H1 (cell line): ENCODE results near the gene WIPF3. TPM values are rescaled to one million over a fixed set of nuclear protein-coding genes. Genes with fewer than 3 reads are reported as not detected.

Experiments used
- CTCF ChIA-PET: fragments of 300-600 bp; sonication (Branson Sonifier 250); formaldehyde crosslinking; loops from one replicate; lab custom pipeline; 2021; ENCODE audit not compliant: partially characterized antibody; lab: Charles Lee
- POLR2A ChIA-PET: fragments of 300-600 bp; sonication (Branson Sonifier 250); formaldehyde crosslinking; loops from one replicate; lab custom pipeline; 2021; ENCODE audit warnings: inconsistent platforms; ENCODE audit not compliant: partially characterized antibody; lab: Charles Lee
- DNase-seq, 2 experiments: peaks; one replicate each; pipeline versions ENCODE4 v3.0.0 to v3.0.0-alpha.2; 2010 to 2022; ENCODE audit warnings: low spot score in 2 of 2, low read depth in 1 of 2, mixed read lengths in 1 of 2
- FAIRE-seq: peaks from 2 replicates; lab custom pipeline; 2011; peaks lifted over from hg19 to GRCh38; lab: Jason Lieb, UNC
- H2AFZ ChIP-seq: 2 replicates; pipeline ENCODE4 v1.8.1; 2012; ENCODE audit warnings: low read length, inconsistent platforms
- H2AK5ac ChIP-seq: 2 replicates; pipeline ENCODE4 v1.6.1; 2013; ENCODE audit warnings: low read depth, low read length
- H2BK120ac ChIP-seq: replicated peaks from 2 replicates; pipeline ENCODE3; 2013; ENCODE audit warnings: low read depth, low read length, inconsistent platforms
- H2BK12ac ChIP-seq: 2 replicates; pipeline ENCODE4 v1.6.1; 2013; ENCODE audit warnings: low read depth, low read length
- H2BK15ac ChIP-seq: 2 replicates; pipeline ENCODE4 v1.6.1; 2013; ENCODE audit warnings: low read length
- H2BK20ac ChIP-seq: 2 replicates; pipeline ENCODE4 v1.6.1; 2013; ENCODE audit warnings: low read length
- H2BK5ac ChIP-seq: 2 replicates; pipeline ENCODE4 v1.6.1; 2013; ENCODE audit warnings: low read depth, low read length
- H3K14ac ChIP-seq: 2 replicates; pipeline ENCODE4 v1.6.1; 2013; ENCODE audit warnings: inconsistent platforms; ENCODE audit not compliant: insufficient read length
- H3K18ac ChIP-seq: 2 replicates; pipeline ENCODE4 v1.6.1; 2013; ENCODE audit warnings: low read length; ENCODE audit errors: extremely low read depth
- H3K23ac ChIP-seq: 2 replicates; pipeline ENCODE4 v1.6.1; 2013; ENCODE audit warnings: inconsistent platforms; ENCODE audit not compliant: insufficient read length
- H3K23me2 ChIP-seq: 2 replicates; pipeline ENCODE4 v1.6.1; 2013; ENCODE audit warnings: low read depth, low read length
- H3K27ac ChIP-seq: 2 replicates; pipeline ENCODE4 v1.6.1; 2011; ENCODE audit warnings: low read depth, low read length, inconsistent platforms
- H3K27me3 ChIP-seq, 4 experiments: replicated peaks in 1 of 4; 1 replicate in 1 of 4; 2 replicates in 3 of 4; pipeline versions ENCODE4 v1.6.1 to v1.8.1; 2011 to 2013; ENCODE audit warnings: low read length in 3 of 4, mild to moderate bottlenecking in 3 of 4, inconsistent platforms in 2 of 4, mixed read lengths in 2 of 4, moderate library complexity in 1 of 4; ENCODE audit not compliant: control insufficient read depth in 3 of 4, insufficient read depth in 3 of 4; ENCODE audit errors: extremely low read depth in 1 of 4
- H3K36me3 ChIP-seq, 4 experiments: 2 replicates each; pipeline versions ENCODE4 v1.6.1 to v1.8.1; 2011 to 2013; ENCODE audit warnings: mild to moderate bottlenecking in 4 of 4, low read length in 3 of 4, moderate library complexity in 2 of 4, control low read depth in 1 of 4, inconsistent platforms in 1 of 4; ENCODE audit not compliant: insufficient read depth in 4 of 4, control insufficient read depth in 2 of 4
- H3K4ac ChIP-seq: replicated peaks from 2 replicates; pipeline ENCODE3; 2013; ENCODE audit warnings: low read length, low read depth, mixed read lengths, inconsistent platforms; ENCODE audit not compliant: insufficient read length
- H3K4me1 ChIP-seq, 4 experiments: replicated peaks in 1 of 4; 1 replicate in 1 of 4; 2 replicates in 3 of 4; pipeline versions ENCODE4 v1.6.1 to v1.8.1; 2011 to 2013; ENCODE audit warnings: low read length in 3 of 4, inconsistent platforms in 2 of 4, mixed read lengths in 1 of 4; ENCODE audit not compliant: insufficient read depth in 4 of 4, control insufficient read depth in 3 of 4
- H3K4me2 ChIP-seq, 2 experiments: 2 replicates each; pipeline versions ENCODE4 v1.6.1 to v1.8.1; 2011 to 2013; ENCODE audit warnings: low read depth in 2 of 2, low read length in 2 of 2, control low read depth in 1 of 2, inconsistent platforms in 1 of 2, mild to moderate bottlenecking in 1 of 2; ENCODE audit not compliant: insufficient read depth in 1 of 2
- H3K4me3 ChIP-seq, 4 experiments: fragments of 200-600, 300-600 bp in 1 of 4; sonication (generic), shearing (Covaris generic), sonication (Bioruptor Twin) in 1 of 4; 2 replicates each; pipeline versions ENCODE4 v1.5.1 to v1.8.1; 2011 to 2016; ENCODE audit warnings: low read length in 4 of 4, low read depth in 3 of 4, control low read depth in 2 of 4, inconsistent platforms in 2 of 4, mild to moderate bottlenecking in 2 of 4, mixed read lengths in 1 of 4, moderate library complexity in 1 of 4; ENCODE audit not compliant: insufficient read depth in 2 of 4; ENCODE audit errors: extremely low read depth in 1 of 4
- H3K56ac ChIP-seq: replicated peaks from 2 replicates; pipeline ENCODE3; 2013; ENCODE audit warnings: low read depth, mild to moderate bottlenecking, mixed read lengths, low read length, inconsistent platforms; ENCODE audit not compliant: insufficient read length
- H3K79me1 ChIP-seq: 2 replicates; pipeline ENCODE4 v1.6.1; 2013; ENCODE audit warnings: low read depth, low read length, control low read depth
- H3K79me2 ChIP-seq, 2 experiments: 2 replicates each; pipeline versions ENCODE4 v1.6.1 to v1.8.1; 2012 to 2013; ENCODE audit warnings: low read length in 2 of 2, mild to moderate bottlenecking in 2 of 2, inconsistent platforms in 1 of 2; ENCODE audit not compliant: insufficient read depth in 2 of 2, control insufficient read depth in 1 of 2
- H3K9ac ChIP-seq, 4 experiments: replicated peaks in 1 of 4; 1 replicate in 1 of 4; 2 replicates in 3 of 4; pipeline versions ENCODE4 v1.6.1 to v1.8.1; 2011 to 2013; ENCODE audit warnings: low read depth in 3 of 4, low read length in 3 of 4, control low read depth in 2 of 4, mild to moderate bottlenecking in 2 of 4, moderate library complexity in 2 of 4, inconsistent platforms in 1 of 4; ENCODE audit errors: extremely low read depth in 1 of 4
- H3K9me3 ChIP-seq, 2 experiments: 2 replicates each; pipeline versions ENCODE4 v1.6.1 to v1.8.1; 2012 to 2013; ENCODE audit warnings: mild to moderate bottlenecking in 2 of 2, moderate library complexity in 2 of 2, control low read depth in 1 of 2, inconsistent platforms in 1 of 2, low read depth in 1 of 2, low read length in 1 of 2, mixed read lengths in 1 of 2; ENCODE audit not compliant: insufficient read depth in 2 of 2
- H4K20me1 ChIP-seq, 2 experiments: replicated peaks in 1 of 2; 2 replicates each; pipeline versions ENCODE3 to v1.8.1; 2011 to 2013; ENCODE audit warnings: inconsistent platforms in 2 of 2, low read length in 2 of 2, mild to moderate bottlenecking in 1 of 2; ENCODE audit not compliant: insufficient read depth in 2 of 2, control insufficient read depth in 1 of 2
- H4K5ac ChIP-seq: 2 replicates; pipeline ENCODE4 v1.6.1; 2013; ENCODE audit warnings: low read length, low read depth, mixed read lengths, inconsistent platforms; ENCODE audit not compliant: insufficient read length
- H4K8ac ChIP-seq: 2 replicates; pipeline ENCODE4 v1.8.0; 2013; ENCODE audit warnings: mild to moderate bottlenecking, moderate library complexity, low read length, inconsistent platforms; ENCODE audit not compliant: insufficient read depth; ENCODE audit errors: extremely low read depth
- H4K91ac ChIP-seq: replicated peaks from 2 replicates; pipeline ENCODE3; 2013; ENCODE audit warnings: low read length, mixed read lengths, inconsistent platforms; ENCODE audit not compliant: insufficient read length
- CBX8 ChIP-seq: fragments of 300-800, 300-1000 bp; sonication (generic); IDR thresholded peaks from 2 replicates; pipeline ENCODE4 v1.7.1; 2016; ENCODE audit warnings: low read depth, low read length, borderline replicate concordance
- EP300 ChIP-seq, 2 experiments: IDR thresholded peaks; 1 replicate in 1 of 2; 2 replicates in 1 of 2; pipeline ENCODE4 v1.6.1; 2011 to 2012; ENCODE audit warnings: low read depth in 2 of 2, low read length in 2 of 2, mild to moderate bottlenecking in 2 of 2, borderline replicate concordance in 1 of 2, inconsistent platforms in 1 of 2, moderate library complexity in 1 of 2
- HDAC2 ChIP-seq, 2 experiments: fragments of 300-600 bp in 1 of 2; sonication (generic) in 1 of 2; IDR thresholded peaks; 2 replicates each; pipeline ENCODE4 v1.6.1; 2011 to 2012; ENCODE audit warnings: low read depth in 2 of 2, low read length in 2 of 2, mild to moderate bottlenecking in 2 of 2, moderate library complexity in 2 of 2, borderline replicate concordance in 1 of 2, inconsistent platforms in 1 of 2
- HDAC6 ChIP-seq: IDR thresholded peaks from one replicate; pipeline ENCODE4 v1.7.1; 2012; ENCODE audit warnings: low read depth, mild to moderate bottlenecking, inconsistent platforms, low read length, moderate library complexity
- RNF2 ChIP-seq: fragments of 200-900, 300-1000 bp; sonication (generic); IDR thresholded peaks from 2 replicates; pipeline ENCODE4 v1.7.1; 2016; ENCODE audit warnings: borderline replicate concordance, low read depth, mild to moderate bottlenecking, antibody characterized with exemption, low read length; ENCODE audit not compliant: poor library complexity, severe bottlenecking; ENCODE audit errors: missing control alignments
- TAF7 ChIP-seq: optimal IDR thresholded peaks from 2 replicates; pipeline ENCODE3; 2011; ENCODE audit warnings: low read depth, mild to moderate bottlenecking, inconsistent platforms, low read length, moderate library complexity, borderline replicate concordance
- TCF12 ChIP-seq: IDR thresholded peaks from 2 replicates; pipeline ENCODE4 v1.6.1; 2011; ENCODE audit warnings: low read depth, mild to moderate bottlenecking, low read length
- TEAD4 ChIP-seq: IDR thresholded peaks from 2 replicates; pipeline ENCODE4 v1.6.1; 2012; ENCODE audit warnings: low read depth, low read length, inconsistent platforms, mixed read lengths
- WGBS, 2 experiments: shearing (Covaris generic) in 1 of 2; methylation state at CpG; one replicate each; pipeline versions ENCODE4 v1.1.6 to v1.1.7; 2013 to 2015; ENCODE audit warnings: low lambda C conversion rate in 2 of 2, mixed read lengths in 2 of 2, inconsistent platforms in 1 of 2, low coverage in 1 of 2, missing lambda C conversion rate in 1 of 2; ENCODE audit not compliant: insufficient replicate concordance in 2 of 2, insufficient coverage in 1 of 2, insufficient read length in 1 of 2; ENCODE audit errors: extremely low coverage in 1 of 2, missing lambda C conversion rate in 1 of 2; 5-methylcytosine and 5-hydroxymethylcytosine counted together
- polyA plus RNA-seq, 7 experiments: library from polyadenylated mRNA; depleted of rRNA in 3 of 7; stranded (reverse) in 5 of 7; unstranded in 2 of 7; fragments of >200 nt in 5 of 7; fragments of 200-250 nt in 2 of 7; gene quantifications; 1 replicate in 5 of 7; 2 replicates in 1 of 7; 4 replicates in 1 of 7; pipeline versions ENCODE4 v1.2.1 to v1.2.3, GENCODE V29; 2011 to 2013; ENCODE audit warnings: missing spikeins in 2 of 7, mixed read lengths in 2 of 7
- total RNA-seq: library from RNA; stranded (reverse); fragmentation: NEBNext Ultra II Directional; extraction: Animal tissue kit (Norgen Biotek cat#: 25700); gene quantifications from 2 replicates; pipeline ENCODE4 v1.2.1, GENCODE V29; 2021

The WIPF3 gene
- total and polyA plus RNA-seq, 2 of the 8 experiments (the other 6 are each of a cell fraction or from before 2014, with no cell fraction given): 5.0 to 12.1 TPM

DNA sequence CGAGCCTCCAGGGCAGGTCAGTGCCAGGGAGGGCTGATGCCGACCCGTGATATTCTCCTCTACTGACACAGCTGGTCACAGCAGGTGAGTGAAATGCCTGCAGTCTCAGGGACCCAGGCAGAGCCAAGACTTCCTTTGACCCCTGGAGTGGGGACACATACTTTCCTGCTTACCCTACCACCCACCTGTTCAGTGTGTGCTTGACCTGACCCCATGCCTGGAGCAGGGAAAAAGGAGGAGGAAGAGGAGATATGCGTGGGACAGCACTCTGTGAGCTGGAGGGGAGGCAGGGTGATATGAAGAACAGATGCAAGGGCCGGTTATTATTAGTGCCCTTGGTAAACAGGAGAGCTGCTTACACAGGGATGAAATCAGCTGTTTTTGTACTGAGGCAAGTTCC is 40.8 kb upstream of the WIPF3 start:
- Histone ChIP-seq H4K5ac (no peak overlapping the region), H2BK20ac (no peak overlapping the region), H3K9ac (no peak overlapping the region), H2BK5ac (no peak overlapping the region), H4K8ac (no peak overlapping the region), H3K4ac (no peak overlapping the region), H2AFZ (no peak overlapping the region), H3K36me3 (no peaks in the 10 kb centered on the region), H2AK5ac (no peak overlapping the region), H3K27me3 (no peaks in the 10 kb centered on the region), H2BK120ac (no peak overlapping the region), H3K23ac (no peak overlapping the region), H3K18ac (no peak overlapping the region), H3K4me3 (no peak overlapping the region), H3K27ac (no peak overlapping the region), H4K91ac (no peak overlapping the region), H3K4me2 (no peak overlapping the region), H2BK15ac (no peak overlapping the region), H2BK12ac (no peak overlapping the region), H3K79me2 (no peaks in the 10 kb centered on the region), H3K23me2 (no peaks in the 10 kb centered on the region), H3K9me3 (no peaks in the 10 kb centered on the region), H3K79me1 (no peaks in the 10 kb centered on the region), H3K14ac (no peak overlapping the region), H4K20me1 (no peaks in the 10 kb centered on the region), H3K56ac (no peak overlapping the region), H3K4me1 (peaks cover 0 to 6% (median 0%) of the 10 kb centered on the region in 4 experiments; a peak in 2 of 7 replicates)
- DNase-seq (no peak), FAIRE-seq (no peak)
- 68% methylated on average over 5 of the region's 5 CpGs; no CpG with 5 or more reads in 1 of the 2 experiments for WGBS, 2 experiments
- TF ChIP-seq TCF12 (no peak), CBX8 (no peak), RNF2 (no peak), TAF7 (no peak), HDAC6 (no peak), EP300 (IDR thresholded peaks at IDR 0.05; ENCODE audit: borderline replicate concordance in 1 of 2, low read depth in 2 of 2, low read length in 2 of 2) (no peak), TEAD4 (no peak), HDAC2 (IDR thresholded peaks at IDR 0.05; ENCODE audit: borderline replicate concordance in 1 of 2, low read depth in 2 of 2, low read length in 2 of 2) (no peak)
- ChIA-PET CTCF (interaction anchor here (0.6 to 2.1 kb wide), 14 partner anchors 10 to 604 kb away, joined by 3 to 8 read pairs (median 4); no protein-coding TSS in a partner anchor), POLR2A (no interaction called here)
